Left colon (tissue), 2 donors: Measurements from ENCODE around the gene KRT84. TPM values are rescaled to one million over a fixed set of nuclear protein-coding genes. Genes with fewer than 3 reads are reported as not detected.

Source experiments
- ATAC-seq: fragments of 200-7000 bp; cut with Tn5 transposase; one replicate; pipeline ENCODE4 v1.9.1; 2020; ENCODE audit warnings: mild to moderate bottlenecking, moderate library complexity
- DNase-seq, 2 donors: peaks; one replicate each; pipeline ENCODE4 v3.0.0-alpha.2; 2020
- intact Hi-C, 2 donors: fragments of 100-400 bp; cut with DNase I in 1 of 2; cut with micrococcal nuclease in 1 of 2; formaldehyde crosslinking; loops; one replicate each; pipeline versions ENCODE4 v1.11.2 to v1.14.0; 2022; cut with DNase I, micrococcal nuclease
- long read RNA-seq: library from polyadenylated mRNA; unstranded; transcript quantifications from one replicate; pipeline ENCODE4 v2.0.0, GENCODE V29; 2021
- total RNA-seq, 2 donors: library from RNA; stranded (reverse); fragmentation: NEBNext Ultra II Directional; extraction: Animal tissue kit (Norgen Biotek cat#: 25700); gene quantifications; one replicate each; pipeline ENCODE4 v1.2.1, GENCODE V29; 2021
- donor health status: DM: no; HTN: no; CAD: no.
- donor health status: DM: yes; HTN: yes; CAD: no.

Gene KRT84
- total RNA-seq = not detected
- long read RNA-seq = 0 reads

- no peak for DNase-seq
- ATAC-seq = no peak
- intact Hi-C loops = no loop called here
These were observed at the start of gene KRT84 for GRCh38 chr12:52385226-52385702. TSS of gene KRT84 (minus strand) at chr12:52385652. CDS start at chr12:52385585, 67 bp downstream.

GRCh38 chr12:52434760-52435530 is 49.5 kb upstream of the KRT84 start:
- peak; percentile 80 for ATAC-seq
- intact Hi-C loops = no loop called here

GRCh38 chr12:52434081-52434733 is 48.8 kb upstream of the KRT84 start, which contains the start of gene KRT75:
TSS of gene KRT75 (minus strand) at chr12:52434371. CDS start at chr12:52434304, 67 bp downstream.
- ATAC-seq = peak; percentile 15
- peak; percentile 21 to 24 for DNase-seq

More at GRCh38 chr12:52434760-52435530, 49.5 kb upstream of the KRT84 start:
- no peak for DNase-seq

GRCh38 chr12:52433501-52434080 is 48.1 kb upstream of the KRT84 start:
- no peak for ATAC-seq
- intact Hi-C loops = no loop called here
- peak in 1 of 2 donors; percentile 6 for DNase-seq

More at GRCh38 chr12:52434081-52434733, 48.8 kb upstream of the KRT84 start, which contains the start of gene KRT75:
- intact Hi-C loops = no loop called here

- intact Hi-C loops = no loop called here
- ATAC-seq (no peak), DNase-seq (no peak)
These were observed 47.2 kb upstream of the KRT84 start for GRCh38 chr12:52432559-52433207.

- intact Hi-C loops = no loop called here
- no peak for ATAC-seq
- DNase-seq = no peak
These were observed 42.7 kb upstream of the KRT84 start for GRCh38 chr12:52428121-52428520.

GRCh38 chr12:52427083-52427482 is 41.6 kb upstream of the KRT84 start:
- DNase-seq (no peak), ATAC-seq (no peak)
- intact Hi-C loops = no loop called here

- no peak for DNase-seq
- ATAC-seq = no peak
- intact Hi-C loops = no loop called here
These were observed 40.6 kb upstream of the KRT84 start for GRCh38 chr12:52426034-52426433.

GRCh38 chr12:52425466-52425865 is 40.0 kb upstream of the KRT84 start:
- intact Hi-C loops = no loop called here
- DNase-seq = no peak

GRCh38 chr12:52423661-52424500 is 38.4 kb upstream of the KRT84 start:
- DNase-seq = no peak
- intact Hi-C loops = no loop called here
- ATAC-seq = no peak

More at GRCh38 chr12:52425466-52425865, 40.0 kb upstream of the KRT84 start:
- ATAC-seq = no peak

- no peak for ATAC-seq
- intact Hi-C loops = no loop called here
- no peak for DNase-seq
These were observed 37.6 kb upstream of the KRT84 start for GRCh38 chr12:52423035-52423434.

GRCh38 chr12:52419656-52420055 is 34.2 kb upstream of the KRT84 start:
- ATAC-seq (no peak), DNase-seq (no peak)
- intact Hi-C loops = no loop called here

GRCh38 chr12:52418576-52419110 is 33.2 kb upstream of the KRT84 start:
- DNase-seq (no peak), ATAC-seq (no peak)
- intact Hi-C loops = no loop called here

GRCh38 chr12:52417740-52418139 is 32.3 kb upstream of the KRT84 start:
- no peak for DNase-seq
- intact Hi-C loops = no loop called here
- no peak for ATAC-seq

- intact Hi-C loops = no loop called here
- no peak for ATAC-seq
- DNase-seq = no peak
These were observed 31.3 kb upstream of the KRT84 start for GRCh38 chr12:52416795-52417194.

GRCh38 chr12:52415870-52416750 is 30.7 kb upstream of the KRT84 start:
- ATAC-seq (no peak), DNase-seq (peak in 1 of 2 donors; percentile 32)
- intact Hi-C loops = no loop called here

GRCh38 chr12:52414936-52415335 is 29.5 kb upstream of the KRT84 start:
- ATAC-seq (no peak), DNase-seq (no peak)
- intact Hi-C loops = no loop called here
